ENCODE measurements around the gene ANAPC15.

ANAPC15 gene

DNA sequence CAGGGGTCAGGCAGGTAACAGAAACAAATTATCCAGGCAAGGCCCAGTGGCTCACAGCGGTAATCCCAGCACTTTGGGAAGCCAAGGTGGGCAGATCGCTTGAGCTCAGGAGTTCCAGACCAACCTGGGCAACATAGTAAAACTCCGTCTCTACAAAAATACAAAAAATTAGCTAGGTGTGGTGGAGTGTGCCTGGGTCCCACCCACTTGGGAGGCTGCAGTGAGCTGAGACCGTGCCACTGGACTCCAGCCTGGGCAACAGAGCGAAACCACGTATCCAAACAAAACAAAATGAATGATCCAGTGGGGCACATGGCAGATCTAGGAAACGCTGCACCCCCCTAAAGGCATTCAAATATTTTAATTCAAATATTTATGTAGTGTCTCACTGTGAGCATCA is 42.0 kb downstream of the ANAPC15 start:
- DNase-seq (ENCODE audit: low read depth in 2 of 2): no peak
- no peak overlapping the region for H3K4me3 ChIP-seq (replicated peaks in 1 of 2; ENCODE audit: low read depth in 2 of 2, low read length in 2 of 2)
- TF ChIP-seq, protein P1, sequence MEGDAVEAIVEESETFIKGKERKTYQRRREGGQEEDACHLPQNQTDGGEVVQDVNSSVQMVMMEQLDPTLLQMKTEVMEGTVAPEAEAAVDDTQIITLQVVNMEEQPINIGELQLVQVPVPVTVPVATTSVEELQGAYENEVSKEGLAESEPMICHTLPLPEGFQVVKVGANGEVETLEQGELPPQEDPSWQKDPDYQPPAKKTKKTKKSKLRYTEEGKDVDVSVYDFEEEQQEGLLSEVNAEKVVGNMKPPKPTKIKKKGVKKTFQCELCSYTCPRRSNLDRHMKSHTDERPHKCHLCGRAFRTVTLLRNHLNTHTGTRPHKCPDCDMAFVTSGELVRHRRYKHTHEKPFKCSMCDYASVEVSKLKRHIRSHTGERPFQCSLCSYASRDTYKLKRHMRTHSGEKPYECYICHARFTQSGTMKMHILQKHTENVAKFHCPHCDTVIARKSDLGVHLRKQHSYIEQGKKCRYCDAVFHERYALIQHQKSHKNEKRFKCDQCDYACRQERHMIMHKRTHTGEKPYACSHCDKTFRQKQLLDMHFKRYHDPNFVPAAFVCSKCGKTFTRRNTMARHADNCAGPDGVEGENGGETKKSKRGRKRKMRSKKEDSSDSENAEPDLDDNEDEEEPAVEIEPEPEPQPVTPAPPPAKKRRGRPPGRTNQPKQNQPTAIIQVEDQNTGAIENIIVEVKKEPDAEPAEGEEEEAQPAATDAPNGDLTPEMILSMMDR (IDR thresholded peaks at IDR 0.05; ENCODE audit: low read depth, low read length): no peak

DNA sequence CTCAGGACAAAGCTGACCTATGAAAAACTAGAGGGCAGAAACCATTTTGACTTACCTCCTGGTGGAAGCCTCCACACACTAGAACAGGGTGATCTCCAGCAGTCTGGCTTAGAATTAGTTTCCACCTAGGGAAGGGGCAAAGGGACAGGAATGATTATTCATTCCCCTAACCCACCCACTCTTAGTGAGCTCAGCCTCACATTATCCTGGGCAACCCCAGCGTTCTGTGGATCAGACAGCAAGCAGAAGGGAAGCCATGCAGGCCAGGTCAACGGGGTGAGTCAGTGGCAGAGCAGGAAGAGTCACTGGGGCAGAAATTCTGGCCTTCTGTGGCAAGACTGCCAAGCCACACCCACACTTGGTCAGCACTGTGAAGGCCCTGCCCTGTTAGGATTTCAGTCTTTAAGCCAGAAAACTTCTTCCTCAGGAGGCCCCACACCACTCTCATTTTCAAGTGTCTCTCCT is 42.7 kb downstream of the ANAPC15 start:
- peak overlapping the region in 1 of 2 donors; percentile 0 for H3K4me3 ChIP-seq (replicated peaks in 1 of 2; ENCODE audit: low read depth in 2 of 2, low read length in 2 of 2)
- peak; percentile 82 to 91 for DNase-seq (ENCODE audit: low read depth in 2 of 2)
- TF ChIP-seq, protein P1 (IDR thresholded peaks at IDR 0.05; ENCODE audit: low read depth, low read length): no peak

DNA sequence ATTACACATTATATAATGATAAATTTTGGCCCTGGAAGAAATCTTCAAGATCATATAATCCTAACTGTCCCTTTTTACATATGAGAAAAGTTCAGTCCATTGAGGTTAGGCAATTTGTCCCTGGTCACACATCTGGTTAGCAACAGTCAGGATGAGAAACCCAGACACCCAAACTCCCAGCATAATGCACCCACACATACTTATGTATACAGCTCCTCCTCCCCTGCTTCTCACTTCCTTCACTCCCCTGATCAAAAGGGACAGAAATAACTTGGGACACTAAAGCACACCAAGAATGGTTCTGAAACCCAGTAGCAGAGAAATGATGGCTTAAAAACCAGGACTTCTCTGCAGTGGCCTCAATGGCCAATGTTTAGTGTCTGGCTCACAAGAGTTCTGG is 43.3 kb downstream of the ANAPC15 start:
- peak overlapping the region in 1 of 2 donors; percentile 34 for H3K4me3 ChIP-seq (replicated peaks in 1 of 2; ENCODE audit: low read depth in 2 of 2, low read length in 2 of 2)
- TF ChIP-seq, protein P1 (IDR thresholded peaks at IDR 0.05; ENCODE audit: low read depth, low read length): no peak
- peak in 1 of 2 donors; percentile 44 for DNase-seq (ENCODE audit: low read depth in 2 of 2)

DNA sequence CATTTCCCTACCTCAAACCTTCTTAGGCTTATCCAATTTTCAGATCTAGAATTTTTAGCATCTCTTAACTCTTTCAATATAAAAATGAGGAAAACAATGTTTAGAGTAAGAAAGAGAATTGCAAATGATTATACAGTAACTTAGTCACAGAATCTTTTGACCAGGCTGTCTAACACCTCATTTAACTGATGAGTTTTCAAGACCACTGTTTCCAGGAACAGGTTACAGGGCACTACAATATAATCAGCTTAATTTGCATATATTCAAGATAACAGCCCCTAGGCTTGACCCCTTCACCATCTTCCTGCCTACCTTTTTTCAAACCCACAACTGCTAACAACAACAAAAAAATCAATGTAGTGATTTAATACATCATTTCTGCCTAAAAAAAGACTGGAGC is 44.8 kb downstream of the ANAPC15 start:
- TF ChIP-seq, protein P1 (IDR thresholded peaks at IDR 0.05; ENCODE audit: low read depth, low read length): no peak
- no peak for DNase-seq (ENCODE audit: low read depth in 2 of 2)
- no peak overlapping the region for H3K4me3 ChIP-seq (replicated peaks in 1 of 2; ENCODE audit: low read depth in 2 of 2, low read length in 2 of 2)

DNA sequence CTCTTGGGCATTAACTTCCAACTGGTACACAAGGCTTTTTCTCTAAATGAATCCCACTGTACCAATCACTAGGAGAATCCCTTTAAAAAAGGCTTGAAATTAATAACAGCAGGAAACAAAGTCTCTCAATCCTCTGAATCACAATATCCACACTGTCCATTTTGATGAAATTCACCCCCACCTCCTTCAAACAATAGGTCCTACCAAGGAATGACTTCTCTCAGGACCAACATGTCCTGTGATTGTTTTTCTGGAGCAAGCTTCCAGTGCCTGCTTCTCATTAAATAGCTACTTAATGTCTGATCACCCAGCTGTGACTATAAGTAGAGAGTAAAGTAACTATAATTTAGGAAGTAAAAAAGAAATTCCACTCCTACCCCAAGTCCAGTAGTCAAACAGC is 45.2 kb downstream of the ANAPC15 start:
- TF ChIP-seq, protein P1 (IDR thresholded peaks at IDR 0.05; ENCODE audit: low read depth, low read length): no peak
- DNase-seq (ENCODE audit: low read depth in 2 of 2): peak in 1 of 2 donors; percentile 24
- H3K4me3 ChIP-seq (replicated peaks in 1 of 2; ENCODE audit: low read depth in 2 of 2, low read length in 2 of 2): no peak overlapping the region

DNA sequence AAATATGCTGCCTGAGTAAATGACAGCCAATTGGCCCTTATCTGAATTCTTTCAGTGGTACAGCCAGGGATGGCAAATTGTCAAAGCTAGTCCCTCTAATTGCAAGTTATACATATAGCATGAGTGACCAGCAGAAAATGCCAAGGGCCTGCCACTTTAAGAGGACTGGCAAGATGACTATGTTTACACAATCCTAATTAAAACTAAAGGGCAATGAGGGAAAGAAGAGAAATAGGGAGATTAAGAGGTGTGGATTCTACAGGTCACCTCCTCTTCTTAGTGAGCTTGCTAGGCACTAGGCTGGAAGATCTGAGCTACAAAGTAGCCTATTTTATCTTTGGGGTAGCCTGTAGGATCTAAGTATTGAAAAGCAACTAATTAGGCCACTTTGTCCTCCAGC is 45.6 kb downstream of the ANAPC15 start:
- no peak for DNase-seq (ENCODE audit: low read depth in 2 of 2)
- H3K4me3 ChIP-seq (replicated peaks in 1 of 2; ENCODE audit: low read depth in 2 of 2, low read length in 2 of 2): no peak overlapping the region
- TF ChIP-seq, protein P1 (IDR thresholded peaks at IDR 0.05; ENCODE audit: low read depth, low read length): no peak

DNA sequence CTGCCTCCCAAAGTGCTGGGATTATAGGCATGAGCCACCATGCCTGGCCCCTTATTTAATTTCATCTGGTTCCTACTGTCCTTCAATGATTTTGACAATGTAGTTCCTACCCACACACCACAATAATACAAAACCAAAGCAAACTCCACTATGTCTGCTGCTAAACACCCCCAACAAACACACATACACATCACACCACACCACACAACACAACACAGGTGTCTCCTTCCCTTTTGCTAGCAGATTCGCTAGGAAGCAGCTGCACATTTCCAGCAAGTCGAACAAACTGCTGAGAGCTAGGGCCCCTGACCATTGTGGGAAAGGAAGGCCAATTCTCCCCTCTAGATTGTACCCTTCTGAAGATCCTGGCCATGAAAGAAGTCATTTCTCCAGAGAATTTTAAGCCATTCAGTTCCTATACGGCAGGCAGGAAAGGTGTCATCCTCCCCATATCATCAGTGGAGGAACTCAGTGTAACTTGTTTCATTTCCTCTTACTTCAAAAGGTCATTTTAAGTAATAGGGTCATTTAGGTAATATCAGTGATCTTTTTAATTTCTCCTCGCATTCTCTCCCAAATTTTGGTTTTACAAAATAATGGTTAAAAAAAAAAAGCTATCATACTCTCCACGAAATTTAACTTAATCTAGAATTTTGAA is 50.6 kb downstream of the ANAPC15 start:
- no peak for DNase-seq (ENCODE audit: low read depth in 2 of 2)
- TF ChIP-seq, protein P1 (IDR thresholded peaks at IDR 0.05; ENCODE audit: low read depth, low read length): no peak
- no peak overlapping the region for H3K4me3 ChIP-seq (replicated peaks in 1 of 2; ENCODE audit: low read depth in 2 of 2, low read length in 2 of 2)
